GM13977 (cell line): ENCODE data around the gene DGKB.

Source experiments
- DNase-seq: peaks from one replicate; pipeline ENCODE4 v3.0.0; 2012; ENCODE audit warnings: low spot score
- in situ Hi-C: fragments of 300-500 bp; cut with MboI; formaldehyde crosslinking; loops from one replicate; pipeline ENCODE4 v1.12.0; 2022; ENCODE audit warnings: low sequenced_read_pairs, low pct_unique_long_range_greater_than_20kb, mixed read lengths, inconsistent platforms; ENCODE audit not compliant: unreplicated experiment
- TF ChIP-seq, protein P1 (sequence below): IDR thresholded peaks from 2 replicates; pipeline ENCODE4 v1.5.1; 2012; ENCODE audit warnings: mild to moderate bottlenecking, control low read depth; ENCODE audit not compliant: insufficient read depth; ENCODE audit errors: extremely low read depth, missing control alignments

The DGKB gene

GRCh38 chr7:14457568-14458453, 444.7 kb downstream of the DGKB start:
- DNase-seq, result peak; percentile 18
- in situ Hi-C loops, result no loop called here
- TF ChIP-seq, protein P1, sequence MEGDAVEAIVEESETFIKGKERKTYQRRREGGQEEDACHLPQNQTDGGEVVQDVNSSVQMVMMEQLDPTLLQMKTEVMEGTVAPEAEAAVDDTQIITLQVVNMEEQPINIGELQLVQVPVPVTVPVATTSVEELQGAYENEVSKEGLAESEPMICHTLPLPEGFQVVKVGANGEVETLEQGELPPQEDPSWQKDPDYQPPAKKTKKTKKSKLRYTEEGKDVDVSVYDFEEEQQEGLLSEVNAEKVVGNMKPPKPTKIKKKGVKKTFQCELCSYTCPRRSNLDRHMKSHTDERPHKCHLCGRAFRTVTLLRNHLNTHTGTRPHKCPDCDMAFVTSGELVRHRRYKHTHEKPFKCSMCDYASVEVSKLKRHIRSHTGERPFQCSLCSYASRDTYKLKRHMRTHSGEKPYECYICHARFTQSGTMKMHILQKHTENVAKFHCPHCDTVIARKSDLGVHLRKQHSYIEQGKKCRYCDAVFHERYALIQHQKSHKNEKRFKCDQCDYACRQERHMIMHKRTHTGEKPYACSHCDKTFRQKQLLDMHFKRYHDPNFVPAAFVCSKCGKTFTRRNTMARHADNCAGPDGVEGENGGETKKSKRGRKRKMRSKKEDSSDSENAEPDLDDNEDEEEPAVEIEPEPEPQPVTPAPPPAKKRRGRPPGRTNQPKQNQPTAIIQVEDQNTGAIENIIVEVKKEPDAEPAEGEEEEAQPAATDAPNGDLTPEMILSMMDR, result peak; percentile 85

DNA sequence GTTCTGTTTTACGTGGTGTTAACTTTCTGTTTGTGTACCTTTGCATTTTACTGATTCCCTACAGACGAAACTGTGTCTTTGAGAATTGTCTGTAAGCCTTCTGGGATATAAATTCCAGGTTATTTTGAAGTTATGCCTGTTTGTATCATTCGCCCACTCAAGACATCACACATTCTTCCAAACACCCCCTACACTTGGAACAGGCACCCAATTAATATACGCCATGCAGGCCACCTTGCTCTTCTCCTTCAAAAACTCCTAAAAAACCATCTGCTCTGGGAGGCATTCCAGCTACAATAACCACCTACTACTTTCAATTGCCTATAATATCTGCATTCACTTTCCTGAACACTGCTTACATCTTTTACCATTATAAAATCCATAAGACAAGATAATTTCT, 453.3 kb downstream of the DGKB start:
- in situ Hi-C loops, result no loop called here
- TF ChIP-seq, protein P1, result no peak
- DNase-seq, result no peak

GRCh38 chr7:14446829-14447228, 455.7 kb downstream of the DGKB start:
- in situ Hi-C loops, result no loop called here
- TF ChIP-seq, protein P1, result no peak
- no peak for DNase-seq

- TF ChIP-seq, protein P1, result no peak
- in situ Hi-C loops, result no loop called here
- DNase-seq, result no peak
These were observed 456.3 kb downstream of the DGKB start for GRCh38 chr7:14446219-14446618.

DNA sequence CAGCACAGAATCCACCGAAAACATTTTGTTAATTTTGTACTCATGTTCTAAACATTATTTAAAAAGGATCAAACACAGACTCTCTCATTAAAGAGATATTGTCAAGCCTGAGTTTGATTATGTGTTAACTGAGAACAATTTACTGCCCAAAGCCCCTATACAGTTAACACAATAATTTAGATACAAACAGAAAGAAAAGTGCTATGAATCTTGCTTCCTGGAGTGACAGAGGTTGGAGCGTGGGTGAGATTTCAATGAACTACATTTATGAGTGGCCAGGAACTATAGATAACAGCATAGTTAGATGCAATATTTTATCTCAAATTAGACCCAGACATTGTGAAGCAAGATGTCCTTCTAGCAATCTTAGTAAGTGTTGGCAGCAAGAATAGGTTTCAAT, 464.2 kb downstream of the DGKB start:
- in situ Hi-C loops, result no loop called here
- no peak for DNase-seq
- TF ChIP-seq, protein P1, result no peak

DNA sequence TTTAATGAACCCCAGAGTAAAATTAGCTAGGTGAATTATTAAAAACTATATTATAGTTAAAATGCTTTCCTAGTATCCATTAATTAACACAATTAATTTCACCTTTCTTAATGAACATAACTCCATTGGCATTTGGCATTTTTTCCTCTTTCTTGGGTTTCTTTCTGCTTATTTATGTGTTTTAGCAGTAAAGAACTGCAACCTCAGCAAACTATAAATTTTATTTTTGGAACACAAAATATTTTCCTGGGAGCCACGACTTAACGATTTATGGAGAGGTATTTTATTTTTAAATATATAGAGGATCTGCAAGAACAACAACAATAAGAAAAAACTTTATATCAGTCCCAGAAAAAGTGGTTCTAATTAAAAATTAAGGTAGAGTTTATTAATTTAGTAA, 465.7 kb downstream of the DGKB start:
- in situ Hi-C loops, result no loop called here
- TF ChIP-seq, protein P1, result no peak
- DNase-seq, result no peak
